Large intestine (tissue), 12 donors: ENCODE measurements around the gene RIC3. TPM values are rescaled to one million over a fixed set of nuclear protein-coding genes. Genes with fewer than 3 reads are reported as not detected.

ENCODE experiments used
- DNase-seq, 2 donors: peaks; one replicate each; pipeline versions ENCODE4 v3.0.0 to v3.0.0-alpha.2; 2013
- H3K27ac ChIP-seq: one replicate; pipeline ENCODE4 v1.5.1; 2013; ENCODE audit warnings: low read length
- H3K27me3 ChIP-seq: 2 replicates; pipeline ENCODE4 v1.6.1; 2013; ENCODE audit warnings: low read length; ENCODE audit not compliant: control insufficient read depth, insufficient read depth
- H3K36me3 ChIP-seq: 2 replicates; pipeline ENCODE4 v1.6.1; 2013; ENCODE audit warnings: low read length; ENCODE audit not compliant: control insufficient read depth, insufficient read depth
- H3K4me1 ChIP-seq: one replicate; pipeline ENCODE4 v1.6.1; 2013; ENCODE audit warnings: low read length; ENCODE audit not compliant: control insufficient read depth, insufficient read depth
- H3K4me3 ChIP-seq: one replicate; pipeline ENCODE4 v1.5.1; 2013; ENCODE audit warnings: low read length
- H3K9me3 ChIP-seq: one replicate; pipeline ENCODE4 v1.6.1; 2013; ENCODE audit warnings: mild to moderate bottlenecking, low read depth, low read length, moderate library complexity; ENCODE audit not compliant: control insufficient read depth
- WGBS: methylation state at CpG from one replicate; pipeline ENCODE4 v1.1.5; 2013; ENCODE audit warnings: low lambda C conversion rate; ENCODE audit not compliant: insufficient coverage; 5-methylcytosine and 5-hydroxymethylcytosine counted together
- long read RNA-seq, 11 donors: transcript quantifications; one replicate each; lab custom pipeline, GENCODE V29; 2026
- polyA plus RNA-seq: library from polyadenylated mRNA; unstranded; fragments of 120-200 nt; gene quantifications from one replicate; pipeline ENCODE4 v1.2.1, GENCODE V29; 2013

The RIC3 gene, protein sequence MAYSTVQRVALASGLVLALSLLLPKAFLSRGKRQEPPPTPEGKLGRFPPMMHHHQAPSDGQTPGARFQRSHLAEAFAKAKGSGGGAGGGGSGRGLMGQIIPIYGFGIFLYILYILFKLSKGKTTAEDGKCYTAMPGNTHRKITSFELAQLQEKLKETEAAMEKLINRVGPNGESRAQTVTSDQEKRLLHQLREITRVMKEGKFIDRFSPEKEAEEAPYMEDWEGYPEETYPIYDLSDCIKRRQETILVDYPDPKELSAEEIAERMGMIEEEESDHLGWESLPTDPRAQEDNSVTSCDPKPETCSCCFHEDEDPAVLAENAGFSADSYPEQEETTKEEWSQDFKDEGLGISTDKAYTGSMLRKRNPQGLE
- 9.0 TPM for polyA plus RNA-seq
- long read RNA-seq, donor 1, result 0 reads
- long read RNA-seq, donor 2, partial matches to known transcripts, result 0 of 2 reads
- long read RNA-seq, donor 2, other reads (novel, unspliced or antisense), result 0 of 2 reads
- long read RNA-seq, donor 3, result 0 reads
- long read RNA-seq, donor 4, result 0 reads
- long read RNA-seq, donor 5, partial matches to known transcripts, result 0 of 1 reads
- long read RNA-seq, donor 5, other reads (novel, unspliced or antisense), result 0 of 1 reads
- long read RNA-seq, donor 6, result 0 reads
- long read RNA-seq, donor 7, partial matches to known transcripts, result 0 of 2 reads
- long read RNA-seq, donor 7, other reads (novel, unspliced or antisense), result 0 of 2 reads
- long read RNA-seq, donor 8, partial matches to known transcripts, result 0 of 2 reads
- long read RNA-seq, donor 8, other reads (novel, unspliced or antisense), result 0 of 2 reads
- long read RNA-seq, donor 9, full-length matches to known transcripts, result 5 of 5 reads
- long read RNA-seq, donor 9, partial matches to known transcripts, result 0 of 5 reads
- long read RNA-seq, donor 9, other reads (novel, unspliced or antisense), result 0 of 5 reads
- long read RNA-seq, donor 10, result 0 reads
- long read RNA-seq, donor 11, partial matches to known transcripts, result 0 of 1 reads
- long read RNA-seq, donor 11, other reads (novel, unspliced or antisense), result 0 of 1 reads

DNA sequence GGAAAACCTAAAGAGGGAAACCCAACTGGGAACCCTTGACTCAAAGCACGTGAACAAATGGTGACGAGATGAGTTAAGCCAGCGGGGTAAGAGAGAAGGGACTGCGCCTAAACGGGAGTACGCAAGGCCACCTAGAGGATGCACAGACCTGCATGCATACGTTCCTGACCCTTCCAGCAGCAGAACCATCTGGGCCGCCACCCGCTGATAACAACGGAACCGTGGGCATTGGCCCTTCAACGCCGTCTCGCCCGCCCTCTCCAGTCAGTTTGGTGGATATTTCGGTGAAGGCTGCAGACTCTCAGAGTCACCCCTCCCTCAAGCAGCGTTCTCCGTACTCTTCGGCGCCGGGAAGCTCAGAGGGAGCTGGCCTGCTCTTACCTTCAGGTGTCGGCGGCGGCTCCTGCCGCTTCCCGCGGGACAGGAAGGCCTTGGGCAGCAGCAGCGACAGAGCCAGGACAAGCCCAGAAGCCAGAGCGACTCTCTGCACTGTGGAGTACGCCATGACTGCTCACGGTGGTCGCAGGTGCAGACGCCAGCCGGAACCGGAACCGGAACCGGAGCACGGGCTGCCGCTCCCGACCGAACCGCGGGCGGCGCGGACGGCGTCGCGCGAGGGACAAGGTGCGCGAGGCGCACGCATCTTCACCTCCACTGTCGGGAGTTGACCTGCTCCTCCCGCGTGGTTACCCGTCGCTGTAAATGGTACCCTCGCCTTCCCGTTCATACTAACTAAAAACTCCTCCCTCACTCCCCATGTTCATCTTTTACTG lies at the start of gene RIC3:
TSS of gene RIC3 (minus strand) at position 541 of the 773 bp plus-strand sequence. CDS start at position 505, 36 bp downstream.
- peak within 1 kb of the TSS; percentile 24 for H3K4me3 ChIP-seq
- peaks cover 38% of the 10 kb centered on the region for H3K27me3 ChIP-seq
- DNase-seq, result peak in 1 of 2 donors; percentile 19
- H3K9me3 ChIP-seq, result no peaks in the 10 kb centered on the region
- H3K36me3 ChIP-seq, result no peaks in the 10 kb centered on the region
- H3K4me1 ChIP-seq, result no peaks in the 10 kb centered on the region
- H3K27ac ChIP-seq, result no peak within 1 kb of the TSS
- WGBS, result 0% methylated on average over 4 of the region's 62 CpGs

DNA sequence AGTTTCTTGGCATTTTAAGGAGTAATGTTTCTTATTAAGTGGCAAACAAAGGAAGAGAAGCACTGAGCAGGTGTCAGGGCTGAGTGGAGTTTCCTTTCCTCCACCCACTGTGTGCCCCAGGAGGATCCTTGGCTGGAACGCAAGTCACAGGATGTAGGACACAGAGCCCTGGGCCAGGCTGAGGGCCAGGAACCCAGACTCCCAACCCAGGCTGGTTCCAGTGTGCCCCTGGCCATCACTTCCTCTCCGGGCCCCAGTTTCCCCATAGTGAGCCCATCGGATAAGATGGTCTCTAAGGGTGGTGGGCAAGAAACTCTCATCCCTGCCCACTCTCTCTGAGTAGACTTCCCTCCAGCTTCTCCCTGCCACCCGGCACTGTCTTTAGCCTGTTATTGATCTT lies 49.6 kb upstream of the RIC3 start:
- Histone ChIP-seq H3K4me1 (no peaks in the 10 kb centered on the region), H3K27me3 (peaks cover 7% of the 10 kb centered on the region), H3K4me3 (no peak overlapping the region), H3K27ac (no peak overlapping the region), H3K9me3 (no peaks in the 10 kb centered on the region), H3K36me3 (no peaks in the 10 kb centered on the region)
- no peak for DNase-seq
- WGBS, result no CpG with 5 or more reads among the region's 4 CpGs

DNA sequence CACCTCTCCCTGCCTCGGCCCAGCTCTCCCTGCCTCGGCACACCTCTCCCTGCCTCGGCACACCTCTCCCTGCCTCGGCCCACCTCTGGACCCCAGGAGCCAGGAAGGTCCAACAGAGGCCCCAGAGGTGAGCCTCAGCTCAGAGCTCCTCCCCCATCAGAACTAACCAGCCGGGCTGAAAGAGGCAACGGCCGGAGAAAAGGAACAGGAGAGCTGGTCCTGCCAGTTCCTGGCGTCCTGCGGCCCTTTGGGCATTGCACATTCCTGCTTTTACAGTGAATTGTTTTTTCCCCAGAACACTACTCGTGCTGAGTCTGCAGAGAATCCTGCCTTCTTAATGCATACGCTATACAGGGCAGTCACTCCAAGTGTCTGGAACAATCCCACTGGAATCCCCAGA lies 49.1 kb upstream of the RIC3 start:
- Histone ChIP-seq H3K27me3 (peaks cover 7% of the 10 kb centered on the region), H3K4me3 (no peak overlapping the region), H3K9me3 (no peaks in the 10 kb centered on the region), H3K27ac (no peak overlapping the region), H3K36me3 (no peaks in the 10 kb centered on the region), H3K4me1 (no peaks in the 10 kb centered on the region)
- DNase-seq, result no peak
- no CpG with 5 or more reads among the region's 11 CpGs for WGBS

DNA sequence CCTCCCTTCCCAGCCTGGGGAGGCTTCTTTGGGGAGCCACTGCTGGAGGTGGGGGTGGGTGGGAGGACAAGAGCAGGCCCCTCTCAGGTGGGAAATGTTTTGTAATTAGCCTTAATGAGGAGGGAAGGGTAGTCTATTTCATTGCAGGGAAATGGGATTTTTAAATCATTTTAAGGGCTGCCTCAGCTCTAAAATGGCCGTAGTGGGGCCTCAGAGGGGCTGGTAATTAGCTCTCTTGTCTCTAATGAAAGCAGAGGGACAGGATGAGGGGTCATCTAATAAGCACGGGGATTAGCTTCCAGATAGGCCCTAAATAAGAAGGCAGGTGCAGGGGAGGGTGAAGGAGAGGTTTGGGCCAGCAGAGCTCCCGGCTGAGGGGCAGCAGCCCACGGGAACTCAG lies 48.3 kb upstream of the RIC3 start:
- Histone ChIP-seq H3K4me3 (no peak overlapping the region), H3K27ac (no peak overlapping the region), H3K4me1 (no peaks in the 10 kb centered on the region), H3K27me3 (peaks cover 11% of the 10 kb centered on the region), H3K36me3 (no peaks in the 10 kb centered on the region), H3K9me3 (no peaks in the 10 kb centered on the region)
- DNase-seq, result no peak
- WGBS, result no CpG with 5 or more reads among the region's 4 CpGs

DNA sequence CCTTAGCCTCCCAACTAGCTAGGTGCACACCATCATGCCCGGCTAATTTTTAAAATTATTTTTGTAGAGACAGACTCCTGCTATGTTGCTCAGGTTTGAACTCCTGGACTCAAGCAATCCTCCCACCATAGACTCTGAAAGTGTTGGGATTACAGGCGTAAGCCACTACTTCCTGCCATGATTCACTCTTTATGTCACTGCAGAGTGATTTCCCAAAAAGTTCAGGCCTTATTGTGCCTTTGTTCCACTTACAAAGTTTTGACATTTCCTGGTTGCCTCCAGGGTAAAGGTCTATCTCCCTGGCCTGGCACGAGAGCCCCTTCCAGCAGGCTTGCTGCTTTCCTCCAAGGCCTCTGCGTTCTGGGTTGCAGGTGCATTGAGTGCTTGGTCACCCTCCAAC lies 44.6 kb upstream of the RIC3 start:
- Histone ChIP-seq H3K4me1 (no peaks in the 10 kb centered on the region), H3K27me3 (peaks cover 28% of the 10 kb centered on the region), H3K4me3 (no peak overlapping the region), H3K36me3 (no peaks in the 10 kb centered on the region), H3K9me3 (no peaks in the 10 kb centered on the region), H3K27ac (no peak overlapping the region)
- WGBS, result no CpG with 5 or more reads among the region's 4 CpGs
- no peak for DNase-seq

DNA sequence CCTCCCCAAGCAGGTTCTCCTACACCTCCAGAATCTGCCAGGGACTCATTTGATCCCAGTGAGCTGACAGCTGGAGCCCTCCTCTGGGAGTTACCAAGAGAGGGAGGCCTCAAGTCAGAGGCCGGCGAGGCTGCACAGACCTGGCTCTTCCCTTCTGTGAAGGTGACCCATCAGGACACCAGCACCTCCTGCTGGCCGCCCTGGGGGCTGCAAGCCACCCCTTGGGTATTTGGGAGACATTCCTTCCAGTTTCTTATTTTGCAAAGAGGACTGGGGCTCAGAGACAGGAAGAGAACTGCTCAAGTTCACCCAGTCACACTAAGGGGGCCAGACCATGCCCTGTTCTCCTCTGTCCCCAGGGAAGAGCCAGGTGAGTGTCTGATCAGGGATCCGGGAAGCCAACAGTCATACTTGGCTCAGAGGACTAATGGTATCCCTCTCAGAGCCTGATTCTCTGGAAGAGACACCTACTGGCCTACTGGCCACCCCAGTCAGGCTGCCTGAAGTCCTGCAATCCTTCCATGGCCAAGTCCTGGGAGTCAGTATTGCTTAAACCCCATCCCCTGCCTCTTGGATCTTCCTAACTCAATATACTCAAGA lies 40.5 kb upstream of the RIC3 start:
- Histone ChIP-seq H3K27me3 (peaks cover 44% of the 10 kb centered on the region), H3K27ac (no peak overlapping the region), H3K36me3 (no peaks in the 10 kb centered on the region), H3K4me3 (no peak overlapping the region), H3K9me3 (no peaks in the 10 kb centered on the region), H3K4me1 (no peaks in the 10 kb centered on the region)
- WGBS, result no CpG with 5 or more reads among the region's 4 CpGs
- DNase-seq, result no peak

DNA sequence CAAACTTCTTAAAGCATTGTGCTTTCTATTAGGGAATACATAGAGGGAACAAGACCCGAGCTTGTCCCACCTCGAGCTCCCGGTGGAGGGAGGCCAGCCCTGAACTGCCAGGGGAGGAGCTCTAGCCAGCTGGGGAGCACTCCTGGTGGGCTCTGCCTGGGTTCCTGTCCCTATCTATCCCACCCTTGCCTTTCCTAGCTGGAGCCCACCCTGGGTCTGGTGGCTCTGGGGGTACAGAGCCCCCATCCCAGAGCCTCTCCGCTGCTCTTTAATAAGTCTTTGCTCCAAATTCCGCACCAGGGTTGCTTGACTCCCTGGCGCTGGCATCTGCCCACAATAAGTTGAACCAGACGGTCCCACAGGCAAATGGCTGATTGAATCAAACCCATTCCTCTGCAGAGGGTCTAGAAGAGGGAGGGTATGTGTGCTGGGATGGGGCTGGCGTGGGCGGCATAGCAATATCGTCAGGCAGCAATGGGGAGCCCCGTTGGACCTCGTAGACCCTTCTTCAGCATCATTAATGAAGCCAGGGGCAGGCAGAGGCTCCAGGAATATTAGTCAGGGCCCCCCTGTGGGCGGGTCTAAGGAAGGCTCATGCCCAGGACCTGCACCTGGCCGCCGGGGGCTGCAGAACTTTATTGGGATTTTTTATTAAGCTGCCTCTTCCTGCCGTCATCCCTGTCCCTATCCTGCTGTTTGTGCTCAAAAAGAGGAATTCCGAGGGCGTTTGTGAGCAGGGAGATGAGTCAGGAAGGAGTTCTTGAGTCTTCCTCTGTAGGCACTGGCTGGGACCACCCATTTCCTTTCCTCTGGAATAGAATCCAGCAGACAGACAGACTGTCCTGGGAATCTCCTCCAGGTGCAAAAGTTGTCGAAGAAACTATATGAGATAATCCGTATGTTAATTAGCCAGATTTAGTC lies 38.5 kb upstream of the RIC3 start:
- Histone ChIP-seq H3K4me1 (no peaks in the 10 kb centered on the region), H3K27ac (peak overlapping the region; percentile 17), H3K36me3 (no peaks in the 10 kb centered on the region), H3K9me3 (no peaks in the 10 kb centered on the region), H3K27me3 (peaks cover 42% of the 10 kb centered on the region), H3K4me3 (no peak overlapping the region)
- no peak for DNase-seq
- 94% methylated on average over 2 of the region's 20 CpGs for WGBS

DNA sequence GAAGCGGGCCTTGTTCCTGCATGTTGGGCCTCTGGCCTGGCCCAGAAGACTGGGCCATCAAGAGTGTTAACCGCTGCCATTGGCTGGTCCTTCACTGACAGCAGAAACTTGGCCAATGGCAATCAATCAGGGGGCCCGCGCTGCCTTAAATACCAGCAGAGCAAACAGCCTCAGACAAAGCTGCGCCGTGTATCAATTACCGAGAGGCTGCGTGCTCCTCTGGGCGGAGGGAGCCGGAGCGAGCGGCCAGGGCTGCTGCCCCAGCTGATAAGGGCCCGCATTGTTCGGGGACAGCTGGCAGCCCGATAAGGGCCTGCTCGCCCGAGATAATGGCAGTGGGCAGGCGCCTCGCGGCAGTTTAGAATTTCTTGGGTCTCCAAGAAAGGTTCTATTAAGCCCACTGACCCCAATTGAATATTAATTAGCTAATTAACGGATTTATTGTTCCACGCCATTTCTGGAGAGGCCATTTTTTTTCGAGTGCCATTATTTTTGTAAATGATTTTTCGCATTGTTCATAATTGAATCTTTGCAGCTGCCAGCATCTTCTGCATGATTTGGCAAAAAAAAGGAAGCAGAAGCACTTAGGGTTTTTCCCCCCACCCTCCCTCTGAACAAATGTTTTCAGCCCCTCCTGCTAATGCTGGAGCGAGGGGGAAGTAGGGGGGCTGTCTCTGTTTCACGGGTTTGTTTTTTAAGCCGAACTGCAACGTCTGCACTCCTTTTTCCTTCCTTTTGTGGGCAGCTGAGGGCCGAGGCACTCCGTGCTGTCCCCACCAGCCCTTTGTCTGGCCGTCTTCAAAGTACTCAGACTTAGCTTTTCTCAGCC lies 37.6 kb upstream of the RIC3 start:
- Histone ChIP-seq H3K36me3 (no peaks in the 10 kb centered on the region), H3K4me3 (no peak overlapping the region), H3K9me3 (no peaks in the 10 kb centered on the region), H3K27ac (peak overlapping the region; percentile 17), H3K27me3 (peaks cover 38% of the 10 kb centered on the region), H3K4me1 (no peaks in the 10 kb centered on the region)
- 43% methylated on average over 4 of the region's 31 CpGs for WGBS
- DNase-seq, result peak; percentile 26 to 41
